ENCODE results near the gene PHF2. TPM values are rescaled to one million over a fixed set of nuclear protein-coding genes. Genes with fewer than 3 reads are reported as not detected.

The PHF2 gene
- total and polyA plus RNA-seq, 7 donors: 10.9 to 31.9 (median 21.4) TPM

GRCh38 chr9:93620041-93620506 is 43.7 kb downstream of the PHF2 start:
- DNase-seq: peak; percentile 54
- H3K27ac ChIP-seq: no peak overlapping the region
- no peaks in the 10 kb centered on the region for H3K9me3 ChIP-seq
- H3K4me1 ChIP-seq: peaks cover 0 to 60% (median 26%) of the 10 kb centered on the region in 4 donors
- intact Hi-C loops (cut with DNase I): no loop called here
- no peak overlapping the region for H3K4me3 ChIP-seq
- H3K36me3 ChIP-seq: no peaks in the 10 kb centered on the region
- no peak for TF ChIP-seq CTCF (IDR thresholded peaks at IDR 0.05)
- TF ChIP-seq POLR2A (IDR thresholded peaks at IDR 0.05): no peak
- WGBS, 2 donors: 89 to 91% methylated on average over 8 of the region's 8 CpGs
- no peaks in the 10 kb centered on the region for H3K27me3 ChIP-seq

DNA sequence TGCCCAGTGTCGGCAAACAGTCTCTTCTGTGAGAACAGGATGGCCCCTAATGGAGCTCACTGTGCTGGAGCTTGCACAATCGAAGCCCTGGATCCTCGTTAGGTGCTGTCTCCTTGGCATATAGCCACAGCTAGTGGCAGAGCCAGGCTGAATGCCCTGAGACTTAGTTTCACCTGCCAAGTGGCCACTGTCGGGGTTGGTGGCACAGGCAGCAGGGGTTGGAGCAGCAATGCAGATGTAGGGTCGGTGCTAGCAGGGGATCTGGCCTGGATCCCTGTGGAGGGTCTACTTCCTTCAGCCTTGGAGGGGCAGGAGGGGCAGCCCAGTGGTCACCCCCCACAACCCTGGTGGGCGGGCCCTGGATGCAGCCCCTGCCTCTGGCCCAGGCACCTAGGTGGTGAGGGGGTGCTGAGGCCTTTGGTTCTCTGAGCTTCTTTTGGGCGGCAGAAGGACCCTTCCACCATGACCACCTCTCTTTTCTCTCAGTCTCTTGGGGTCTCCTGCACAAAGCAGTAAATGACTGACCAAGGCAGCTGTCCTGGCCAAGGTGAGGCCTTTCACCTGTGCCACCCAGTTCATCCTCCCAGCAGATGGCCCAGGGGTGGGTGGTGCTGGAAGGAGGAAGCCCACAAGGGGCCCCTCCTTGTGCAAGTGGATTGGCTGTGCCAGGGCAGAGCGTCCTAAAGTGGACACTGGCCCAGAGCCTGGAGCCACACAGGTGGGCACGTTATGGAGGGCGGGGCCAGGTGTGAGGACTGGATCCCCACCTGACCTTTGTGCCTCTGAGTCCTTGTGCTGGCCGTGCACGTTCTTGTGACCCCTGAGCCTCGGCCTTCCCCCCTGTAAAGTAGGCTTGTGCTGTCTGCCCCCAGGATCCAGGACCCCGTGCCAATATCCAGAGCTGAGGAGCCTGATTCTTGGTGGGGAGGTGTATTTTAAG is 44.8 kb downstream of the PHF2 start:
- no peak for TF ChIP-seq CTCF (IDR thresholded peaks at IDR 0.05)
- TF ChIP-seq EP300 (IDR thresholded peaks at IDR 0.05): no peak
- no peak for TF ChIP-seq POLR2A (IDR thresholded peaks at IDR 0.05)
- TF ChIP-seq POLR2AphosphoS5 (IDR thresholded peaks at IDR 0.05): no peak
- Histone ChIP-seq H3K27me3 (no peaks in the 10 kb centered on the region), H3K4me3 (no peak overlapping the region), H3K27ac (no peak overlapping the region), H3K4me1 (peaks cover 0 to 60% (median 26%) of the 10 kb centered on the region in 4 donors), H3K36me3 (no peaks in the 10 kb centered on the region), H3K9me3 (no peaks in the 10 kb centered on the region)
- 74 to 84% methylated on average over 14 of the region's 14 CpGs for WGBS, 2 donors
- DNase-seq: peak; percentile 63
- intact Hi-C loops (cut with DNase I): no loop called here

GRCh38 chr9:93621922-93622321 is 45.5 kb downstream of the PHF2 start:
- Histone ChIP-seq H3K27ac (no peak overlapping the region), H3K4me3 (no peak overlapping the region), H3K27me3 (no peaks in the 10 kb centered on the region), H3K36me3 (no peaks in the 10 kb centered on the region), H3K4me1 (peaks cover 0 to 56% (median 21%) of the 10 kb centered on the region in 4 donors), H3K9me3 (no peaks in the 10 kb centered on the region)
- WGBS, 2 donors: 98% methylated on average over 4 of the region's 4 CpGs
- intact Hi-C loops (cut with DNase I): no loop called here
- no peak for DNase-seq
- no peak for TF ChIP-seq EP300 (IDR thresholded peaks at IDR 0.05)
- no peak for TF ChIP-seq POLR2A (IDR thresholded peaks at IDR 0.05)
- TF ChIP-seq CTCF (IDR thresholded peaks at IDR 0.05): no peak
- TF ChIP-seq POLR2AphosphoS5 (IDR thresholded peaks at IDR 0.05): no peak

- Histone ChIP-seq H3K36me3 (no peaks in the 10 kb centered on the region), H3K9me3 (peaks cover 0 to under 1% (median under 1%) of the 10 kb centered on the region in 4 donors), H3K4me1 (peaks cover 0 to 48% (median 17%) of the 10 kb centered on the region in 4 donors), H3K27me3 (no peaks in the 10 kb centered on the region), H3K4me3 (no peak overlapping the region), H3K27ac (no peak overlapping the region)
- TF ChIP-seq CTCF (IDR thresholded peaks at IDR 0.05) (no peak), POLR2A (IDR thresholded peaks at IDR 0.05) (no peak), EP300 (IDR thresholded peaks at IDR 0.05) (no peak), POLR2AphosphoS5 (IDR thresholded peaks at IDR 0.05) (no peak)
- intact Hi-C loops (cut with DNase I): no loop called here
- DNase-seq: no peak
- 94 to 95% methylated on average over 2 of the region's 2 CpGs for WGBS, 2 donors
These were observed 46.3 kb downstream of the PHF2 start for GRCh38 chr9:93622691-93623090.

Measured in sigmoid colon (tissue), 7 donors.